ENCODE measurements around the gene EMP1. TPM values are rescaled to one million over a fixed set of nuclear protein-coding genes. Genes with fewer than 3 reads are reported as not detected.

EMP1 gene
- total RNA-seq, 2 donors from 2014 or later = 295 to 1,389 TPM

DNA sequence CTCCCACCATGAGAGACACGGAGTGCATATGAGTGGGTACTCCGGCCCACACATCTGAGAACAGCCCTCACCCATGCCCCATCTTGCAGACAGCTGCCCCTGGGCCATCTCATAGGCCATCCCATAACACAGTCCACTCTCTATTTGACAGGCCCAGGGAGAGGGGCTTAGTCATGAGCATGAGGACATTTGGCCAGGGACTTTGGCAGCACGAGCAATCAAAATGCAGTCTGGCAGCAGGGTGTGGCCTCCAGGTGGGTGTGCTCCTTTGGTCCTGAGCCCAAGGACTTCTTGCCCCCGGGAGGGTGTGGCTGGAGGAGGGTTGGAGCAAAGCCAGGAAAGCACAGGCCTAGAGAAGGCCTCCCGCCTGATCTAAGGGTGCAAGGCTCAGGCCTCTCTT is 25.6 kb downstream of the EMP1 start:
- Histone ChIP-seq H3K27me3 (replicated peaks; ENCODE audit: insufficient read depth) (no peaks in the 10 kb centered on the region), H3K9me3 (no peaks in the 10 kb centered on the region), H3K27ac (no peak overlapping the region), H3K4me1 (ENCODE audit: control insufficient read depth in 1 of 2, low read depth in 2 of 2) (no peaks in the 10 kb centered on the region), H3K36me3 (no peaks in the 10 kb centered on the region), H3K4me3 (no peak overlapping the region)
- ATAC-seq (ENCODE audit: insufficient number of reproducible peaks, low FRiP score, low read depth) (no peak), DNase-seq (ENCODE audit: low spot score) (no peak)
- TF ChIP-seq, protein P1, sequence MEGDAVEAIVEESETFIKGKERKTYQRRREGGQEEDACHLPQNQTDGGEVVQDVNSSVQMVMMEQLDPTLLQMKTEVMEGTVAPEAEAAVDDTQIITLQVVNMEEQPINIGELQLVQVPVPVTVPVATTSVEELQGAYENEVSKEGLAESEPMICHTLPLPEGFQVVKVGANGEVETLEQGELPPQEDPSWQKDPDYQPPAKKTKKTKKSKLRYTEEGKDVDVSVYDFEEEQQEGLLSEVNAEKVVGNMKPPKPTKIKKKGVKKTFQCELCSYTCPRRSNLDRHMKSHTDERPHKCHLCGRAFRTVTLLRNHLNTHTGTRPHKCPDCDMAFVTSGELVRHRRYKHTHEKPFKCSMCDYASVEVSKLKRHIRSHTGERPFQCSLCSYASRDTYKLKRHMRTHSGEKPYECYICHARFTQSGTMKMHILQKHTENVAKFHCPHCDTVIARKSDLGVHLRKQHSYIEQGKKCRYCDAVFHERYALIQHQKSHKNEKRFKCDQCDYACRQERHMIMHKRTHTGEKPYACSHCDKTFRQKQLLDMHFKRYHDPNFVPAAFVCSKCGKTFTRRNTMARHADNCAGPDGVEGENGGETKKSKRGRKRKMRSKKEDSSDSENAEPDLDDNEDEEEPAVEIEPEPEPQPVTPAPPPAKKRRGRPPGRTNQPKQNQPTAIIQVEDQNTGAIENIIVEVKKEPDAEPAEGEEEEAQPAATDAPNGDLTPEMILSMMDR (IDR thresholded peaks at IDR 0.05) = no peak

DNA sequence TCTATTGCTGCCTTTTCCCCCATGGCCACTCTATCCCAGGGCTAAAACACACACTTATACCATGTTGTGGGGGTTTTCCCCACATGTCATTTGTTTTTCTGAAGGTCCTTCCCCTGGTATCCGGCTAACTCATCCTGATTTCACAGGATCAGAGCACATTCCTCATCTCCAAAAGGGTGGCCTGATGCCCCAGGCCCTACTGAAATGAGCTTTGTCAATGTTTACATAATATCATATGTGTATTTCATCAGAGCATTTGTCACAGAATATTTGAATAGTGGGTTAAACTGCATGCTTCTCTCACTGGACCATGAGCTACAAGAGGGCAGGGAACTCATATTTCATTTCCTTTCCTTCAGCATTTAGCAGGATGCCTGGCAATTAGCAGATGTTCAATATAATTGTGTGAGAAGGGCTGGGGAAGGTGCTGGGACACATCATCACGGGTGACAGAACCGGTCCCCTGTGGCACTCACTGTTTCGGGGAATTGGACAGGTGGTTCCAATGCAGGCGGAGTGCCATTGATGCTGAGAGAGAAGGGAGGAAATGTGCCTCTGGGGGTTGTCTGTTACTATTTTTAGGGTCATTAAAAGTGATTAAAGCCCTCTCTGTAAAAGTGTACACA is 26.8 kb downstream of the EMP1 start:
- Histone ChIP-seq H3K9me3 (no peaks in the 10 kb centered on the region), H3K4me1 (ENCODE audit: control insufficient read depth in 1 of 2, low read depth in 2 of 2) (no peaks in the 10 kb centered on the region), H3K27me3 (replicated peaks; ENCODE audit: insufficient read depth) (no peaks in the 10 kb centered on the region), H3K27ac (no peak overlapping the region), H3K4me3 (no peak overlapping the region), H3K36me3 (no peaks in the 10 kb centered on the region)
- no peak for ATAC-seq (ENCODE audit: insufficient number of reproducible peaks, low FRiP score, low read depth)
- TF ChIP-seq, protein P1 (IDR thresholded peaks at IDR 0.05) = no peak
- no peak for DNase-seq (ENCODE audit: low spot score)

DNA sequence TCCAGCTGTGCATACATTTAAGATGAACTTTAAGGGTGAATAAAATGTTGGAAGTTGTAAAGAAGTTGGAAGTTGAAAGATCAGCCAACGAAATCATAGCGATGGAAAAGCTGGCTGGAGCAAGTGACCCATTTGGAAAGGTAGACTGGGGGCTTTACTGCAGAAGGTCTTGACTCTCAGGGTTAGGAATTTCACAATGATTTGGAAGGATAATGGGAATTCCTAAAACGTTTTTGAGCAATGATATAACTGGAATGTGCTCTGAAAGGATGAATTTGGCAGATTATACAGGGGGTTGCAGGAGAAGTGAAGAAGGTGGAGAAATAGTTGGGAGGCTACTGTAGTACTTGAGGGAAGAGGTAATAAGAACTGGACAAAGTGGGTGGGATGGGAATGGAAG is 27.4 kb downstream of the EMP1 start:
- Histone ChIP-seq H3K4me3 (no peak overlapping the region), H3K4me1 (ENCODE audit: control insufficient read depth in 1 of 2, low read depth in 2 of 2) (no peaks in the 10 kb centered on the region), H3K9me3 (no peaks in the 10 kb centered on the region), H3K36me3 (no peaks in the 10 kb centered on the region), H3K27me3 (replicated peaks; ENCODE audit: insufficient read depth) (no peaks in the 10 kb centered on the region), H3K27ac (no peak overlapping the region)
- DNase-seq (ENCODE audit: low spot score) (no peak), ATAC-seq (ENCODE audit: insufficient number of reproducible peaks, low FRiP score, low read depth) (no peak)
- TF ChIP-seq, protein P1 (IDR thresholded peaks at IDR 0.05) = no peak

DNA sequence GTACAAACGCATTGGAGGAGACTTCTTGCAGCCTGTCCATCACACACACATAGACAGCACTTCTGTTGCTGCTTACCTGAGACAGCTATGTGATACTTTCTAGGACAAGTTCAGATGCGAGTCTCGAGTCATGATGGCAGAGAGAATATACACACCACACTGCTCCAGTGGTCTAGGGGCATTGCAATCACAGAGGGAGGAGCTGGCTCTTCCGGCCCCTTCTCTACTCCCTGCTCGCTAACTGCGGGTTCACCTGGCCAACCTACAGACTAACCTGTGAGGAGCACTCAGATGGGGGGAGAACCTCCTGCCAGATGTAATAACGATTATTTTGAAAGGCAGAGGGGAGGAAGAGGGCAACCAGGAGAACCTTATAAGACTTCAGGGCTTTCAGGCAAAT is 30.7 kb downstream of the EMP1 start:
- Histone ChIP-seq H3K4me1 (ENCODE audit: control insufficient read depth in 1 of 2, low read depth in 2 of 2) (no peaks in the 10 kb centered on the region), H3K27me3 (replicated peaks; ENCODE audit: insufficient read depth) (no peaks in the 10 kb centered on the region), H3K4me3 (no peak overlapping the region), H3K27ac (no peak overlapping the region), H3K9me3 (no peaks in the 10 kb centered on the region), H3K36me3 (no peaks in the 10 kb centered on the region)
- ATAC-seq (ENCODE audit: insufficient number of reproducible peaks, low FRiP score, low read depth) (no peak), DNase-seq (ENCODE audit: low spot score) (no peak)
- TF ChIP-seq, protein P1 (IDR thresholded peaks at IDR 0.05) = no peak

DNA sequence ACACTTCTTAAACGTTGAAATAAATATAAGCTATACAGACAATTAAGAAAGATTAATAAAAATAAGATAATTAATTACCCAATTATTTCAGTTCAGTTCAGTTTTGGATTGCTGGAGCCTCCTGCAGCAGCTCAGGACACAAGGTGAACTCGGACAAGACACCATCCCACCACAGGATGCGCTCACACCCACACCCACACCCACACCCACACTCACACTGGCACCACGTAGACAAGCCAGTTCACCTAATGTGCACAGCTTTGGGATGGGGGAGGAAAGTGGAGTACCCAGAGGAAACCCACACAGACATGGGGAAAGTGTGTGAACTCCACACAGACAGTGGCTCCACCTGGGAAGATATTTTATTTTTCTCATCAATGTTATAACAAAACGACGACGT is 32.1 kb downstream of the EMP1 start:
- ATAC-seq (ENCODE audit: insufficient number of reproducible peaks, low FRiP score, low read depth) (no peak), DNase-seq (ENCODE audit: low spot score) (no peak)
- no peaks in the 10 kb centered on the region for H3K4me1 ChIP-seq (ENCODE audit: control insufficient read depth in 1 of 2, low read depth in 2 of 2)
- no peaks in the 10 kb centered on the region for H3K36me3 ChIP-seq
- H3K4me3 ChIP-seq = no peak overlapping the region
- H3K27ac ChIP-seq = no peak overlapping the region
- no peaks in the 10 kb centered on the region for H3K9me3 ChIP-seq
- TF ChIP-seq, protein P1 (IDR thresholded peaks at IDR 0.05) = no peak
- no peaks in the 10 kb centered on the region for H3K27me3 ChIP-seq (replicated peaks; ENCODE audit: insufficient read depth)
